NB4 (cell line): ENCODE data around the gene SLC19A1.

Experiments
- CTCF ChIP-seq: IDR thresholded peaks from one replicate; pipeline ENCODE4 v1.5.1; 2012; ENCODE audit warnings: low read depth, low read length
- MAX ChIP-seq: IDR thresholded peaks from 2 replicates; pipeline ENCODE4 v1.6.1; 2011; ENCODE audit warnings: low read depth, low read length
- POLR2A ChIP-seq: IDR thresholded peaks from 2 replicates; pipeline ENCODE4 v1.6.1; 2011; ENCODE audit warnings: mild to moderate bottlenecking; ENCODE audit not compliant: insufficient read length; ENCODE audit errors: extremely low read depth

GRCh38 chr21:45478816-45479669, 63.2 kb downstream of the SLC19A1 start:
- TF ChIP-seq CTCF: no peak
- TF ChIP-seq MAX: 0 out of 2 replicates have a peak, but pooled peaks have one; percentile 11
- no peak for TF ChIP-seq POLR2A
